IPS DF 19.7 (cell line): ENCODE data around the gene PRKCD.
A peak's percentile ranks its signal among the peaks of the same experiment; 100 is the strongest.

Experiments
- DNase-seq: peaks from one replicate; pipeline ENCODE4 v3.0.0-alpha.2; 2013; ENCODE audit warnings: low read depth, low spot score

Gene PRKCD

DNA sequence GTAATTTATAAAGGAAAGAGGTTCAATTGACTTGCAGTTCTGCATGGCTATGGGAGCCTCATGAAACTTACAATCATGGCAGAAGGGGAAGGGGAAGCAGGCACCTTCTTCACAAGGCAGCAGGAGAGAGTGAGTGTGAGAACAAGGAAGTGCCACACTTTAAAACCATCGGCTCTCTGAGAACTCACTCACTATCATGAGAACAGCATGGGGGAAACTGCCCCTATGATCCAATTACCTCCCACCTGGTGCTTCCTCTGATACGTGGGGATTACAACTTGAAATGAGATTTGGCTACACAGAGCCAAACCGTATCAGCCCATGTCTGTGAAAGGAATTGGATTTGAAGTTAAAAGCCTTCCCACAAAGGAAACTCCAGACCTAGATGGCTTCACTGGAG is 55.7 kb downstream of the PRKCD start:
- DNase-seq: no peak

DNA sequence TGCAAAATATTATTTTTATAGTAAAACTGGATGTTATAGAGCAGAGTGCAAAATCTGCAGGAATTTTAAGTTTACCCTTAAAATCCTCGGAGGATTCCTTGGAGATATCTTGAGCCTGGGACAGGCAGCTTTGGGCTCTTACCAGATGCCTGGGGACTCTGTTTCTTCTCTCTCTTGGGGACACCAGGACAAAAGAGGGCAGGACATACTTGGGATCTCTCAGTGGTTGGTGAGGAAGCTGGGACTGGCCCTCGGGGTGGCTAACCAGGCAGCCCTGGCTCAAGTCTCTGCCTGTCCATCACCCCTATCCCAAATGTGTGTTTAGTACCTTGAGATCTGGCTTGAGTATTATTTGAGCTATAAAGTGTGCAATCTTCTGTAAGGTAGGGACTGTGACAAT is 56.2 kb downstream of the PRKCD start:
- no peak for DNase-seq

DNA sequence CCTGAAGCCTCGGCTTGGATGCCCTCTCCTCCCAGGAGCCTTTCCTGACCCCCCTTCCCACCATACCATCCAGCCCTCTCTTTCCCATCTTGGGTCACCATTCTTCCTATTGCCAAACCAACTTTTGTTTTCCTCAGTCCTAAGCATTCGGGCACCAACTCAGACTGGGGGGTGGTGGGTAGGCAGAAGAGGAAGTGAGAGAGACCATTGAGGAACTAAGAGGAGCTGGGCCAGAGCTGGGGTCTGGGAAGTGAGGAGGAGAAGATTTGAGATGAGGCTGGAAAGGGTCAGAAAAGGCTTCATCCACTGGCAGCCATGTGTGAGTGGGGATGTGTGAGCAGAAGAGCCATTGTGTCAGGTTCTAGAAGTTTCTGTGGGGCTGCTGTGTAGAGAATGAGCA is 57.1 kb downstream of the PRKCD start:
- no peak for DNase-seq

DNA sequence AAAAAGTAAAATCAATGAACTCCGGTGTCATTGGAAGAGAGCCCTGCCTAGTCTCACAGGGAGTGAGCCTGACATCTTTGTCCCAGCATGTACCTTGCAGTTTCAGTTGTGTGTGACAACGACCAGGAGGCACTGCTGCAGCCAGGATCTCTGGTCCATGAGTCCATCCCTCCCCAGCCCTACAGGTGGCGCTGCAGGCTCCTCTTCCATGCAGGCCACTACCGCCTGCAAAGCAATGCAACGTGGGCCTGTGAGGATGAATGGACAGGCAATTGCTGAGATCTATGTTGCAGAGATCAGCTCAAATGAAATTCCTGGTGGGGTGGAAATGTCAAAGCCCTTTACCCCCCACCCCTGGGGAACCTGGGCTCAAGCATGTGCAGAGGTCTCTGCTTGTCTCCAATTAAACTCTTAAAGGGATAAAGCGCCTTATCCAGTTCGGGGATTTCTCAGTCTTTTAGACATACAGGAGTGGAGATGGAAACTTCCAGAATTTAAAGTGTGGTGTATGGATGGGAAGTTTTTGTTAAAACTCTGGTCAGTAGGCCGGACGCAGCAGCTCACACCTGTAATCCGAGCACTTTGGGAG is 59.0 kb downstream of the PRKCD start:
- peak; percentile 60 for DNase-seq

DNA sequence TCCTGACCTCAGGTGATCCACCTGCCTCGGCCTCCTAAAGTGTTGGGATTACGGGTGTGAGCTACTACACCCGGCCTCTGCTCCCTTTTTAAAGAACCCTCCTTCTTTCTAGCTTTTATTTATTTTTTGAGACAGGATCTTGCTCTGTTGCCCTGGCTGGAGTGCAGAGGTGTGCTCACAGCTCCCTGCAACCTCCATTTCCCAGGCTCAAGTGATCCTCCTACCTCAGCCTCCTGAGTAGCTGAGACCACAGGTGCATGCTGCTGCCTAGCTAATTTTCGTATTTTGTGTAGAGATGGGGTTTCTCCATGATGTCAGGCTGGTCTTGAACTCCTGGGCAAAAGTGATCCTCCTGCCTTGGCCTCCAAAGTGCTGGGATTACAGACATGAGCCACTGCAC is 60.3 kb downstream of the PRKCD start:
- no peak for DNase-seq

DNA sequence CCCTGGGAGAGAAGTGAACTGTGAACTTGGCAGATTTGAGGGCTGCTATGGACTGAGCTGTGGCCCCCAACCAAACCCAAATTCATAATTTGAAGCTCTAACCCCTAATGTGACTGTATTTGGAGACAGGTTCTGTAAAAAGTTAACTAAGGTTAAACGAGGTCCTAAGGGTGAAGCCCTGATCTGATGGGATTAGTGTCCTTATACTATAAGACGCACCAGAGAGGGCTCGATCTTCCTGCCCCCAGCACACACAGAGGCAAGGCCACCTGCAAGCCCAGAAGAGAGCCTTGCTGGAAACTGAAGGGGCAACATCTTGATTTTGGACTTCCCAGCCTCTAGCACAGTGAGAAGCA is 60.8 kb downstream of the PRKCD start:
- DNase-seq: no peak

DNA sequence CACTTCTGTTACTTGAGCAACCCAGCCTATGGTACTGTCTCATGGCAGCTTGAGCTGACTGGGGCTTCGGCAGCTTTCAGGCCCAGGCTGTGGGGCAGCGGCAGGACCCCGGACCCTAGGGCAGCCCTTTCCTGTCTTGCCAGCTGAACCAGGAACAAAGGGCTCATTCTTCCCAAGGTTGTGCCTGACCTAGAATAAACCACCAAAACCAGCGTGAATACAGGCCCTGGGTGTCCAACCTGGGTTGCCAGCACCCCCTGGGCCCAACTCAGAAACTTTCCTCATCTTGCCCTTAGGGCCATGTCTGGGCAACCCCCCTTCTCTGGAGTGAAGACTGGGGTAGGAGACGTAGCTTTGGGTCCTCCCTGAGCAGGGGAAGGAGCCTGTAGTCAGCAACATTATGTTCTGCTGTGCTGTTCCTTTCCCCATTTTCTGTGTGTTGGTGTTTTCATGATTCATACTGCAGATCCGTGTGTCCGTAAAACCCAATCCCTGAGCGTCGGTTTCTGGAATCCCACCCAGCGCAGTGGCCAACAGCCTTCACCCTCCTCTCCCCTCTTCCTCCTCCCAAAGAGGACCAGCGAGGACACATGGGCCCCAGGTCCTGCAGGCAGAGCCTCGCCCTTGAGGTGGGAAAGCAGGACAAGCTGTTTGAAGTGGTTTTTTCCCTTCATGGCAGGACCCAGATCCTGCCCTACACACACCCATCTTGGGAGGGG is 61.3 kb downstream of the PRKCD start:
- no peak for DNase-seq

DNA sequence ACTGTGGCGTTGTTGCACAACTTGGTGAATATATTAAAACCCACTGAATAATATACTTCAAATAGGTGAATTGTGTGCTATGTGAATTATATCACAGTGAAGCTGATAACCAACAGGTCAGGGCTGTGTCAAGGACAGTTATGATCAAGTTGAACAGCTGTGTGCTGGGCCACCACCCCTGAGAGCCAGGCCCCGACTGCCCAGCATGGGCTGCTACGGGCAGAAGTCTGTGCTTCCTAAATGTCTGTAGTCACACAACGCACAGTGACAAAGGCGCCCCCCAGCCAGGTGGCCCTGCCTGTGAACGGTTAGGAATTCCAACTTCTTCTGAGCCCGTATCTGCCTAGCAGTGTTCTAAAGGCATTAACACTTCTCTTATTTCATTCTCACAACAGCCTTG is 62.0 kb downstream of the PRKCD start:
- no peak for DNase-seq

DNA sequence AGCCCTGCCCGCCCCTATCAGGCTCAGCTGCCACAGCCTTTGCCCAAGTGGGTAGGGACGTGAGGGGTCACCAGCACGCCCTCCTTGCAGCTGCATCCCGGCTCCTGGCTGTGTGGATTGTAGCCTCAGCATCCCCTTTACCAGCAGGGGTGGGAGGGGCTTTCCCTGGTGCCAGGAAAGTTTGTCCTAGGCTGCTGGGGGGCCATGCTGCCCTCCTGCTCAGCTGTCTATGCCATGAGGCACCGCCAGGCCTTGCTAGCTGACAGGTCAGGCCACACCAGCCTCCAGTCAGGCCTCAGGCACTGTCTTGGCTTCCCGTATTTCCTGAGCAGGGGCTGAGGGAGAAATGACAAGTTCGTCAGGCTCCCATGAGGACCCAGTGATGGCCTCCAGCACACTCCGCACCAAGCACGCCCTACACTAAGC is 62.5 kb downstream of the PRKCD start:
- no peak for DNase-seq

DNA sequence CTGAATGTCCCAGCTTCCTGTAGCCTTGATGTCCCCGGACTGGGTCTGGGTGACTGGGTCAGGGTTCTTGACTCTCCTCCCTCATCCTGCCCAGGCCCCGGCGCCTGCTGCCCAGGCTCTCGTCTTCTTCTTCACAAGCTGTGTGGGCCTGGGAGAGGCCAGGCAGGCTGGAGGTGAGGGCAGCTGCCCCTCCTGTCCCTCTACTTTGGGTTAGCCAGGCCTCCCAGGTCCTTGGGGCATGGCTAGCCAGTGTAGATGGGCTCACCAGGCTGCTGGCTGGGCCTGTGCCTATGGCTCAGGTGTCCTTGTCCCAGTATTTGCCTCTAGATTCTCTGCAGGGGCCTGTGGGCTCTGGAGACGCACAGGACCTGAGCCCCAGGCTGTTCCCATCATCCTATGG is 63.0 kb downstream of the PRKCD start:
- DNase-seq: no peak

DNA sequence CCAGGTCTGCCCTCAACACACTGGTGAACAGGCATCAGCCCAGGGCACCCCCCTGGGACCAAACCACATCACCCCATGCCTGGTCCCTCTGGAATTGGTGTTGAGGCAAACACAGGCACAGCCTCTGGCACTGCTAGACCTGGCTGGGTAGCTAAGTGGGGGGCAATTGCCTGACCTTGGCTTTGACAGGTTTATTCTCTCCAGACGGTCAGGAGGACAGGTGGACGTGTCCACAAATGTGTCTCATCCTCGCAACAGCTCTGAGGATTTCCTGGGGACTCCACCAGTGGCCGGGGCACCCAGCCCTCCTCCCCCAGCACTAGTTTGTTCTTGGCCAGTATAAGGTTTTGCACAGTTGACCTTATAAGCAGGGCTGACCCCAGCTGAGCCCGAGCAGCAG is 63.5 kb downstream of the PRKCD start:
- DNase-seq: no peak

DNA sequence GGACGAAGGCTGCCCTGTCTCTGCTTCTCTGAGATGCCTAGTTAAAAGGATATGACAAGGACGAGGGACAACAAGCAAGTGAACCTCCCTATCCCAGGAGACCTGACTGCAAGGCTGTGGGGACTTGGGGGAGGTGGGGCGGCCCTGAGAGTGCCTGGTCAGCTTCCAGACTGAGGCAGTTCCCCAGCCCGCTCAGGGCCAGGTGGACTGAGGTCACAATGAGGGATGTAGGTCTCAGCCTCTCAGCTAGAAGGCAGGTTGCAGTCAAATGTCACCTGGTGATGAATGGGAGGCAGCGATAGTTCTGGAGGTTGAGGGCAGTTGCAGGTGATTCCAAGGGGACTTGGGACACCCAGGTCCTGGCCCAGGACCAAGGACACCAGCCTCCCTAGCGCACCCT is 64.2 kb downstream of the PRKCD start:
- DNase-seq: no peak

DNA sequence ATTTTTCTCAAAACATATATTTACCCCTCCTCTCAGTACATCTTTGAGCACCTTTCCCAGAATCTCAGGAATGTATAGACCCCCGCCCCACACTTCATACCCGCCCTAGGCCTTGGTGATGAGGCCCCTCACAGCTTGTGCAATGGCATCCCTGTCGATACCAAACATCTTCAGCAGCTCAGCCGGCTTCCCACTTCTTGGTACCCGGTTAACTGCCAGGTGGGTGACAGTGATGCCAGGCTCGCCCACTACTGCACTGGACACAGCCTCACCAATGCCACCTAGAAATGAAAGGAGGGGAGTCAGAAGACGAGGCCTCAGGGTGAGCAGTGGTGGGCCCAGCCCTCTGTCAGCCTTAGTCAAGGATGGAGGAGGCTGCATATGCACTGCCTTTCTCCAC is 64.6 kb downstream of the PRKCD start:
- DNase-seq: no peak

DNA sequence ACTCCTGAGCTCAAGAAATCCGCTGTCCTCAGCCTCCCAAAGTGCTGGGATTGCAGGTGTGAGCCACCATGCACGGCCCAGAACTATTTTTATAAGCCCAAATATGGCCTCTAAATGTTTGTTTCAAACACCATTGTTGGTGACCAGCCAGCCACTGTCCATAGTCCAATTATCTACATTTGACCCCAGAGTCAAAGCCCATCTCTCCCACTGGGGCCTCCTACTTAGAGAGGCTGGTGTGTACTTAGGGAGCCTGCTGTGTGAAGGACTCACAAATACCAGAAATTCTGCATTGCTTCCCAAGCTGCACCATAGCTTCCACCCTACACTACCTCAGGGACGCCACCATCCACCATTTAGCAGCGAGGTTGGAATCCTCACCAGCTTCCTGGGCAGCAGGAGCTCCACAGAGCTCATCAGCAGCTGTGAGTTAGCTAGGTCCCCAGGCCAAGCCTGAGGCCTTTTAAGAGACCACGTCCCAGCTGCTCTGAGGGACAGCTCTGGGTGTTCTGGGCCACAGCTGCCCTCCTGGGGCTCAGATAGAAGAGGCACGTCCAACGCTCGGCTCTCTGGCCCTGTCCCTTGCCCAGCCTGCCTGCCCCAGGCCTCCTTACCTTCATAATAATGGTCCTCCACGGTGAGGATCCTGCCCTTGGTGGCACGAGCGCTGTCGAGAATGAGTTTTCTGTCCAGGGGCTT is 65.3 kb downstream of the PRKCD start:
- DNase-seq: no peak

DNA sequence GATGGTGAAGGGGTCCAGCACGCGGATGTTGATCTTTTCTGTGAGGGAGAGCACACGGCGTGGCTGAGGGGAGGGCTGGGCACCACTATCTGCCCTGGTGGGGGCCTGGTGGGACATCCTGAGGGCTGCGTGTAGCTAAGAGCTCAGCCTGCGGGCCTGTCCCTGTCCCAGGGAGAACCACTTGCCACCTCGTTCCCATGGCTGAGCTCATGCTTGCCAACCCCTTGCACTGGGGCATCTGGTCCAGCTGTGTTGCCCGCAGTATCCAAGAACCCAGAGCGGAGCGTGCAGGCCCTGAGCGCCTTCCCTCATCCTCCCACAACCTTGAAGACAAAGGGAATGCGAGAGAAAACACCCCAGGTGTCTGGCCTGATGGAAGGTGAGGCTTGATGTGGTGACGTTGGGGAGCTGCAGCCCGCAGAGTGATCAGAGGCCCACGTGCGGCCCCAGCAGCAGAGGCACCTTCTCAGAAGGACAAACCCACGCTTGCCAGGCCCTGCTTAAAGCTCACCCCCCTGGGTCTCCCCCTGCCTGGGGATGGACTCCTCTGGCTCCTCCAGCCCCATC is 65.9 kb downstream of the PRKCD start:
- DNase-seq: no peak

DNA sequence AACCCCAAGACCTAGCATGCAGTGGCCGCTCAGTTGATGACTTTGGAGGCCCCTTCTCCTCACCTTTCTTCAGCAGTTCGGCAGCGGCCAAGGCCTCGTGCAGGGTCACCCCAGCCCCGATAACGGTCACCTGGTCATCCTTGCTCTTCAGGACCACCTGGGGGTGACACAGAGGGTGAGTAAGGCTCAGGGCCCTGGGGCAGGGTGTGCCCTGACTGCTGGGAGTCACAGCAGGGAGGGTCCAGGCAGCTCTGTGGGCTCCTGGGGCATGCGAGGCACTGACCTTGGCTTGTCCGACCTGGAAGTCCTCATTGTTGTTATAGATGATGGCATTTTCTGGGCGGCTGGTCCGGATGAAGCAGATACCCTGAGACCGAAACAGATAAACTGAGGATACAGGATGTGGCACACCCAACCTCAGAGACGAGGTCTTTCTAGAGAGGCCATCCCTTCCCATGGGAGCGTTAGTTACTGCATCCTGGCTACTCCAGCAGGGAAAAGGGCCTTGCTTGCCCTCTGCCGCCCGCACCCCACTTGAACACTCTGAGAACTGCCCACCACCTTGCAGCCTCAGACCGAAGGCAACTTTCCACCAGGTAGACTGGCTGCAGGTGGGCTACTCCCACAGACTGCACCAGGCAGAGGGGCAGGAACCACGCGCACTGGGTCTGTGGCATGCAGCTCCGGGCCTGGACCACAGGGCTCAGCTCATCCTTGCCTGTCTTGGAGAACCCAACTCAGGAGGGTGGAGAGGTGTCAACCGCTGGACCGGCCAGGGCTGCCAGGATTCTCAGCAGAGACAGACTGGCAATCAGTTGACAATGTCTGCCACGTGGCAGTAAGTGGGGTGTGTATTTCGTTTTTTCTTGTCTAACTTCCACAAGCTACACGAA is 67.2 kb downstream of the PRKCD start:
- DNase-seq: no peak

DNA sequence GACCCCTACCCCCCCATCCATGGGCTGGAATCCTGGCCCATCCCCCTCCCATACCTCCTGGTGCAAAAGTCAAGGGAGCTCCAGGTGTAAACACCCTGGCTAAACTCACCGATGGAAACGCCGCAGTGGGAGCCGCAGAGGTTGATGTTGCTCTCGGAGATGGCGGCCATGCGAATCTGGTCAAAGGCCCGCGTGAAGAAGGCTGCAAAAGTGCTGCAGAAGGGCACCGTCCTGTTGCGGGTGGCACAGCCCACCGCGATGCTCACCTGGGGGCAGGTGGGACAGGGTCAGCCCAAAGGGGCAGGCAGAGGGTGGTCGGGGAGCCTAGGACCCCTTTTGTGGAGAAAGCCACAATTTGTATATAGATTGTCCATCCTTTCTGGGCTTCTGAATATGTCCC is 68.2 kb downstream of the PRKCD start:
- DNase-seq: no peak

DNA sequence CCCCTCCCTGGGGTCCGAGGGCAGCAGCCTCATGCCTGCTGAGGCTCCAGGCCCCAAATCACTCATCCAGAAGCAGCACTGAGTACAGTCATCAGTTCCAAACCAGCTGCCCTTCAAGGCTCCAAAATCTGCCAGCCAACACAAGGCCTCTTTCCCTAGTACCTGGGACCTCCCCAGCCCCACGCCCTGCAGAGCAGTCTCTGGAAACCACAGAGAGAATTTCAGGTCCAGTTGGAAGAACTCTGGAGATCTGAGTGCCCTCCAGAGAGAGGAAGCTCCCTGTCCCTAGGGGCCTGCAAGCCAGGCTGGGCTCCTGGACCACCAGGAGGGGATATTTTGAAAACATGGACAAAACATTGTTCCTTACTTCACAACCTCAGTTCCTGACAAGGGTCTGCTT is 68.6 kb downstream of the PRKCD start:
- no peak for DNase-seq

DNA sequence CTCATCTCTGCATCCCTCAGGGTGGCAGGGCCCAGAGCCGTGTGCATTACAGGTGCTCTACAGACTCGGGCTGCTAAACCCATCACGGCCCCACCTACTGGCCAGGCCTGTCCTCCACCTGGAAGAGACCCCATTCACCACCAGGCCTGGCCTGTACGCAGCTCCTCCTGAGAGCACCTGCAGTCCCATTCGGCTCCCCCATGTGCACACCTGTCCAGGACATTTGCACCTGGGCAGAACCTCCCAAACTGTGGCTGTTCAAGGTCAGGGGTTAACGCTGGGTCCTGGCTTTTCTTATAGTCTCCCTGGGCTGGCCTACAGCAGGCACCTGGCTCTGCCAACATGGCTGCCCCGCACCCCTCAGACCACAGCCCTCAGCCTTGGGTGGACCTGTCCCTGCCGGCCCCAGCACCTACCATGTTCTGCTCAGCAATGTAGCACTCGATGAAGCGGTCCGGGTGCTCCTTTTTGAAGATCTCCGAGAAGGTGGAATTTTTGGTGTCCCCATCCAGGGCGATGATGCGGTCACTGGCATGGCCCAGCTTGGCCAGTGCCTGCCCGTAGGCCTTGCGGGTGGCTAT is 69.1 kb downstream of the PRKCD start:
- DNase-seq: no peak

DNA sequence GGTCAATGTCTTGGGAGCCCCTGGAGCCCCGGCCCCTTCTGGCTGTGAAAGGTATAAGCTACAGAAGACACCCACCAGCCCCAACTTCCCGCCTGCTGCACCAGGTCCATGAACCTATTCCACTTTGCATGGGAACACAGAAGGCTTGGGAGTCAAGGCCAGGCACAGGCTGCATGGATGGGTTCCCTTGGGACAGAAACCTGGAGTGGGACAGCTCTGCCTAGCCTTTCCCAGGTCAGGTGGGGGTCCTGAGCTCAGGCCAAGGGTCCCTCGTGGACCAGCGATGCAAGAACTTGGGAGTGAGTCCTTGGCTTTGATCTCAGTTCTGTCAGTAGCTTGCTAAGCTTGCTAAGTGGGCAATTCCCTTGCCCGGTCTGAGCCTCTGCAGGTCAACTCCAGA is 69.8 kb downstream of the PRKCD start:
- DNase-seq: no peak
